ENCODE data around the gene RAI1. TPM values are rescaled to one million over a fixed set of nuclear protein-coding genes. Genes with fewer than 3 reads are reported as not detected.

RAI1 gene
- total and polyA plus RNA-seq, 2 of the 8 experiments (the other 6 are each of a cell fraction or from before 2014, with no cell fraction given) = 0.39 to 1.2 TPM

DNA sequence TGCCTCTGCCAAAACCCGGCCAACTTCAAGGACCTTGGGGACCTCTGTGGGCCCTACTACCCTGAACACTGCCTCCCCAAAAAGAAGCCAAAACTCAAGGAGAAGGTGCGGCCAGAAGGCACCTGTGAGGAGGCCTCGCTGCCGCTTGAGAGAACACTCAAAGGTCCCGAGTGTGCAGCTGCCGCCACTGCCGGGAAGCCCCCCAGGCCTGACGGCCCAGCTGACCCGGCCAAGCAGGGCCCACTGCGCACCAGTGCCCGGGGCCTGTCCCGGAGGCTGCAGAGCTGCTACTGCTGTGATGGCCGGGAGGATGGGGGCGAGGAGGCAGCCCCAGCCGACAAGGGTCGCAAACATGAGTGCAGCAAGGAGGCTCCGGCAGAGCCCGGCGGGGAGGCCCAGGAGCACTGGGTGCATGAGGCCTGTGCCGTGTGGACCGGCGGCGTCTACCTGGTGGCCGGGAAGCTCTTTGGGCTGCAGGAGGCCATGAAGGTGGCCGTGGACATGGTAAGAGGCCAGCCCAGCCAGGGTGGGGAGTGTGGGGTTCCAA is 116.8 kb downstream of the RAI1 start:
- H4K5ac ChIP-seq (ENCODE audit: insufficient read length, low read depth, low read length) = no peak overlapping the region
- peaks cover 0 to 12% (median 4%) of the 10 kb centered on the region in 4 experiments; a peak in 5 of 7 replicates for H3K4me1 ChIP-seq (replicated peaks in 1 of 4; ENCODE audit: control insufficient read depth in 3 of 4, insufficient read depth in 4 of 4, low read length in 3 of 4)
- H3K9me3 ChIP-seq (ENCODE audit: insufficient read depth in 2 of 2, low read depth in 1 of 2, low read length in 1 of 2) = no peaks in the 10 kb centered on the region
- H2BK5ac ChIP-seq (ENCODE audit: low read depth, low read length) = no peak overlapping the region
- no peak overlapping the region for H3K18ac ChIP-seq (ENCODE audit: extremely low read depth, low read length)
- H3K27me3 ChIP-seq (replicated peaks in 1 of 4; ENCODE audit: control insufficient read depth in 3 of 4, extremely low read depth in 1 of 4, insufficient read depth in 3 of 4, low read length in 3 of 4) = peaks cover 0 to 13% (median 7%) of the 10 kb centered on the region in 4 experiments; a peak in 4 of 7 replicates
- no peak overlapping the region; the same call in 1 of the 2 replicates for H4K8ac ChIP-seq (ENCODE audit: extremely low read depth, insufficient read depth, low read length)
- H3K79me1 ChIP-seq (ENCODE audit: low read depth, low read length) = no peaks in the 10 kb centered on the region
- TF ChIP-seq, protein P1, sequence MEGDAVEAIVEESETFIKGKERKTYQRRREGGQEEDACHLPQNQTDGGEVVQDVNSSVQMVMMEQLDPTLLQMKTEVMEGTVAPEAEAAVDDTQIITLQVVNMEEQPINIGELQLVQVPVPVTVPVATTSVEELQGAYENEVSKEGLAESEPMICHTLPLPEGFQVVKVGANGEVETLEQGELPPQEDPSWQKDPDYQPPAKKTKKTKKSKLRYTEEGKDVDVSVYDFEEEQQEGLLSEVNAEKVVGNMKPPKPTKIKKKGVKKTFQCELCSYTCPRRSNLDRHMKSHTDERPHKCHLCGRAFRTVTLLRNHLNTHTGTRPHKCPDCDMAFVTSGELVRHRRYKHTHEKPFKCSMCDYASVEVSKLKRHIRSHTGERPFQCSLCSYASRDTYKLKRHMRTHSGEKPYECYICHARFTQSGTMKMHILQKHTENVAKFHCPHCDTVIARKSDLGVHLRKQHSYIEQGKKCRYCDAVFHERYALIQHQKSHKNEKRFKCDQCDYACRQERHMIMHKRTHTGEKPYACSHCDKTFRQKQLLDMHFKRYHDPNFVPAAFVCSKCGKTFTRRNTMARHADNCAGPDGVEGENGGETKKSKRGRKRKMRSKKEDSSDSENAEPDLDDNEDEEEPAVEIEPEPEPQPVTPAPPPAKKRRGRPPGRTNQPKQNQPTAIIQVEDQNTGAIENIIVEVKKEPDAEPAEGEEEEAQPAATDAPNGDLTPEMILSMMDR (IDR thresholded peaks at IDR 0.05; ENCODE audit: control extremely low read depth in 1 of 3, insufficient read depth in 1 of 3, low read depth in 1 of 3, low read length in 3 of 3) = no peak
- TF ChIP-seq, protein P2, sequence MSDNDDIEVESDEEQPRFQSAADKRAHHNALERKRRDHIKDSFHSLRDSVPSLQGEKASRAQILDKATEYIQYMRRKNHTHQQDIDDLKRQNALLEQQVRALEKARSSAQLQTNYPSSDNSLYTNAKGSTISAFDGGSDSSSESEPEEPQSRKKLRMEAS (IDR thresholded peaks at IDR 0.05) = no peak
- no peak for TF ChIP-seq FOSL1 (IDR thresholded peaks at IDR 0.05; ENCODE audit: insufficient read depth, low read depth, low read length)
- TF ChIP-seq SP4 (IDR thresholded peaks at IDR 0.05; ENCODE audit: low read length) = no peak
- TF ChIP-seq, protein P3, sequence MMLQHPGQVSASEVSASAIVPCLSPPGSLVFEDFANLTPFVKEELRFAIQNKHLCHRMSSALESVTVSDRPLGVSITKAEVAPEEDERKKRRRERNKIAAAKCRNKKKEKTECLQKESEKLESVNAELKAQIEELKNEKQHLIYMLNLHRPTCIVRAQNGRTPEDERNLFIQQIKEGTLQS (IDR thresholded peaks at IDR 0.05; ENCODE audit: insufficient read depth, low read depth, low read length) = no peak
- no peak for TF ChIP-seq CHD1 (IDR thresholded peaks at IDR 0.05; ENCODE audit: low read depth, low read length)
- TF ChIP-seq NRF1 (IDR thresholded peaks at IDR 0.05; ENCODE audit: low read depth, low read length) = no peak
- TF ChIP-seq KDM5A (IDR thresholded peaks at IDR 0.05; ENCODE audit: low read length) = no peak
- no peak overlapping the region for H3K56ac ChIP-seq (replicated peaks; ENCODE audit: insufficient read length, low read depth, low read length)
- FAIRE-seq (no peak), DNase-seq (ENCODE audit: low read depth in 1 of 2, low spot score in 2 of 2) (no peak)
- H3K27ac ChIP-seq (ENCODE audit: low read depth, low read length) = no peak overlapping the region
- H3K79me2 ChIP-seq (ENCODE audit: control insufficient read depth in 1 of 2, insufficient read depth in 2 of 2, low read length in 2 of 2) = no peaks in the 10 kb centered on the region
- ChIA-PET POLR2A (ENCODE audit: partially characterized antibody) (interaction anchor here (1.1 to 1.2 kb wide), 2 partner anchors 12 to 49 kb away, joined by 3 to 5 read pairs; no protein-coding TSS in a partner anchor), CTCF (ENCODE audit: partially characterized antibody) (interaction anchor here (0.6 to 2.6 kb wide), 4 partner anchors 15 to 69 kb away, joined by 3 to 10 read pairs (median 4); no protein-coding TSS in a partner anchor)
- H2BK15ac ChIP-seq (ENCODE audit: low read length) = no peak overlapping the region
- no peak overlapping the region for H3K4me2 ChIP-seq (ENCODE audit: insufficient read depth in 1 of 2, low read depth in 2 of 2, low read length in 2 of 2)
- H3K14ac ChIP-seq (ENCODE audit: insufficient read length) = no peak overlapping the region
- H2BK20ac ChIP-seq (ENCODE audit: low read length) = no peak overlapping the region
- H3K4ac ChIP-seq (replicated peaks; ENCODE audit: insufficient read length, low read depth, low read length) = no peak overlapping the region
- no peaks in the 10 kb centered on the region for H3K36me3 ChIP-seq (ENCODE audit: control insufficient read depth in 2 of 4, insufficient read depth in 4 of 4, low read length in 3 of 4)
- no peak overlapping the region for H3K4me3 ChIP-seq (ENCODE audit: extremely low read depth in 1 of 4, insufficient read depth in 2 of 4, low read depth in 3 of 4, low read length in 4 of 4)
- no peak overlapping the region for H2AK5ac ChIP-seq (ENCODE audit: low read depth, low read length)
- WGBS, 2 experiments (ENCODE audit: extremely low coverage in 1 of 2, insufficient coverage in 1 of 2, insufficient read length in 1 of 2, insufficient replicate concordance in 2 of 2, low coverage in 1 of 2, low lambda C conversion rate in 2 of 2, missing lambda C conversion rate in 1 of 2) = 86% methylated on average over 16 of the region's 25 CpGs; no CpG with 5 or more reads in 1 of the 2 experiments
- no peak overlapping the region for H4K91ac ChIP-seq (replicated peaks; ENCODE audit: insufficient read length, low read length)
- H2BK12ac ChIP-seq (ENCODE audit: low read depth, low read length) = no peak overlapping the region
- no peak overlapping the region for H2AFZ ChIP-seq (ENCODE audit: low read length)
- H2BK120ac ChIP-seq (replicated peaks; ENCODE audit: low read depth, low read length) = no peak overlapping the region
- no peaks in the 10 kb centered on the region for H3K23me2 ChIP-seq (ENCODE audit: low read depth, low read length)
- no peaks in the 10 kb centered on the region for H4K20me1 ChIP-seq (replicated peaks in 1 of 2; ENCODE audit: control insufficient read depth in 1 of 2, insufficient read depth in 2 of 2, low read length in 2 of 2)
- no peak overlapping the region for H3K9ac ChIP-seq (replicated peaks in 1 of 4; ENCODE audit: extremely low read depth in 1 of 4, low read depth in 3 of 4, low read length in 3 of 4)
- H3K23ac ChIP-seq (ENCODE audit: insufficient read length) = no peak overlapping the region

Measured in H1 (cell line).